Caco-2 (cell line): ENCODE data around the gene RPP25. TPM values are rescaled to one million over a fixed set of nuclear protein-coding genes. Genes with fewer than 3 reads are reported as not detected.

Experiments
- BruUV-seq: library from RNA; stranded (reverse); fragments of 400-500 nt; replicated peaks from 2 replicates; lab custom pipeline; 2021; lab: Mats Ljungman, UMichigan
- CTCF ChIA-PET: fragments of 300-600 bp; sonication (Branson Sonifier 250); formaldehyde crosslinking; loops from one replicate; lab custom pipeline; 2022; ENCODE audit warnings: antibody characterized with exemption; lab: Charles Lee
- POLR2A ChIA-PET: fragments of 300-600 bp; sonication (Branson Sonifier 250); formaldehyde crosslinking; loops from one replicate; lab custom pipeline; 2022; ENCODE audit warnings: antibody characterized with exemption; lab: Charles Lee
- DNase-seq, 2 experiments: peaks; one replicate each; pipeline versions ENCODE4 v3.0.0 to v3.0.0-alpha.2; 2020 to 2022
- H3K27me3 ChIP-seq: replicated peaks from 2 replicates; pipeline ENCODE4 v1.6.0; 2011; ENCODE audit warnings: low read length; ENCODE audit not compliant: control insufficient read depth, insufficient read depth
- H3K36me3 ChIP-seq: 2 replicates; pipeline ENCODE4 v1.5.1; 2011; ENCODE audit warnings: low read length; ENCODE audit not compliant: control insufficient read depth, insufficient read depth
- H3K4me1 ChIP-seq: fragments of 250-450 bp; sonication (Bioruptor Pico); 2 replicates; pipeline ENCODE4 v1.5.1; 2020; ENCODE audit warnings: mild to moderate bottlenecking
- H3K4me3 ChIP-seq: 2 replicates; pipeline ENCODE4 v1.5.1; 2011; ENCODE audit warnings: low read depth, mild to moderate bottlenecking, control low read depth, low read length
- H3K9me3 ChIP-seq: fragments of 250-450 bp; sonication (Bioruptor Pico); 2 replicates; pipeline ENCODE4 v1.5.1; 2020; ENCODE audit warnings: mild to moderate bottlenecking, moderate library complexity
- H3K27ac Mint-ChIP-seq: one replicate; pipeline ENCODE4 v1.8.0; 2022; ENCODE audit warnings: mixed read lengths; ENCODE audit not compliant: unreplicated experiment
- H3K27me3 Mint-ChIP-seq: one replicate; pipeline ENCODE4 v1.8.0; 2022; ENCODE audit warnings: mixed read lengths; ENCODE audit not compliant: insufficient read depth, unreplicated experiment
- H3K36me3 Mint-ChIP-seq: one replicate; pipeline ENCODE4 v1.8.0; 2022; ENCODE audit warnings: mild to moderate bottlenecking, mixed read lengths; ENCODE audit not compliant: insufficient read depth, unreplicated experiment
- H3K4me1 Mint-ChIP-seq: one replicate; pipeline ENCODE4 v1.8.0; 2022; ENCODE audit warnings: low read depth, mixed read lengths; ENCODE audit not compliant: unreplicated experiment
- H3K4me3 Mint-ChIP-seq: one replicate; pipeline ENCODE4 v1.8.0; 2022; ENCODE audit warnings: mild to moderate bottlenecking, moderate library complexity, mixed read lengths; ENCODE audit not compliant: unreplicated experiment
- H3K9me3 Mint-ChIP-seq: one replicate; pipeline ENCODE4 v1.8.0; 2022; ENCODE audit warnings: mixed read lengths; ENCODE audit not compliant: unreplicated experiment
- CTCF ChIP-seq, 2 experiments: fragments of 200-600 bp in 1 of 2; IDR thresholded peaks; 1 replicate in 1 of 2; 2 replicates in 1 of 2; pipeline versions ENCODE4 v1.5.1 to v1.8.0; 2011 to 2022; ENCODE audit warnings: antibody characterized with exemption in 1 of 2, control low read depth in 1 of 2, inconsistent platforms in 1 of 2, low read depth in 1 of 2, low read length in 1 of 2, mild to moderate bottlenecking in 1 of 2, moderate library complexity in 1 of 2; ENCODE audit not compliant: insufficient read depth in 1 of 2, severe bottlenecking in 1 of 2, unreplicated experiment in 1 of 2
- intact Hi-C: fragments of 100-400 bp; cut with micrococcal nuclease; formaldehyde crosslinking; loops from one replicate; pipeline ENCODE4 v1.10.0; 2022; ENCODE audit not compliant: unreplicated experiment
- total RNA-seq: library from RNA; stranded (reverse); gene quantifications from 2 replicates; pipeline ENCODE4 v1.2.3, GENCODE V29; 2022

RPP25 gene
- total RNA-seq, 1 experiment from 2014 or later, result 35.3 TPM

- Histone ChIP-seq H3K4me1 (0 out of 2 replicates have a peak, but pooled peaks cover 2% of the 10 kb centered on the region), H3K4me3 (no peak overlapping the region; the same call in 1 of the 2 replicates), H3K27me3 (peaks cover 1% of the 10 kb centered on the region; the same call in 1 of the 2 replicates), H3K36me3 (no peaks in the 10 kb centered on the region), H3K9me3 (no peaks in the 10 kb centered on the region)
- Mint-ChIP-seq H3K27me3 (peaks cover 9% of the 10 kb centered on the region), H3K36me3 (peaks cover 7% of the 10 kb centered on the region), H3K9me3 (no peaks in the 10 kb centered on the region), H3K27ac (no peak overlapping the region), H3K4me1 (peaks cover 10% of the 10 kb centered on the region), H3K4me3 (peak overlapping the region; percentile 67)
- CTCF ChIA-PET, result interaction anchor here (0.6 to 1.0 kb wide), 5 partner anchors 9 to 374 kb away, joined by 3 to 5 read pairs (median 3); partner anchors contain the start of gene MAN2C1
- DNase-seq, result no peak
- no peak for TF ChIP-seq CTCF (IDR thresholded peaks at IDR 0.05; ENCODE audit: insufficient read depth in 1 of 2, low read depth in 1 of 2, low read length in 1 of 2, severe bottlenecking in 1 of 2, unreplicated experiment in 1 of 2)
- intact Hi-C loops, result no loop called here
- POLR2A ChIA-PET, result interaction anchor here (0.7 to 1.8 kb wide), 3 partner anchors 28 to 299 kb away, joined by 3 to 17 read pairs (median 12); partner anchors contain the start of gene RPP25
- no TSS peak for BruUV-seq
Measured at GRCh38 chr15:74994685-74995084, 38.1 kb upstream of the RPP25 start.

GRCh38 chr15:74994236-74994635 is 37.7 kb upstream of the RPP25 start:
- Histone ChIP-seq H3K4me3 (no peak overlapping the region), H3K27me3 (peaks cover 1% of the 10 kb centered on the region; the same call in 1 of the 2 replicates), H3K9me3 (no peaks in the 10 kb centered on the region), H3K36me3 (no peaks in the 10 kb centered on the region), H3K4me1 (0 out of 2 replicates have a peak, but pooled peaks cover 2% of the 10 kb centered on the region)
- no peaks in the 10 kb centered on the region for H3K9me3 Mint-ChIP-seq
- H3K4me1 Mint-ChIP-seq, result peaks cover 10% of the 10 kb centered on the region
- CTCF ChIA-PET, result no interaction called here
- DNase-seq, result no peak
- H3K27ac Mint-ChIP-seq, result no peak overlapping the region
- H3K27me3 Mint-ChIP-seq, result peaks cover 12% of the 10 kb centered on the region
- H3K36me3 Mint-ChIP-seq, result peaks cover 7% of the 10 kb centered on the region
- TF ChIP-seq CTCF (IDR thresholded peaks at IDR 0.05; ENCODE audit: insufficient read depth in 1 of 2, low read depth in 1 of 2, low read length in 1 of 2, severe bottlenecking in 1 of 2, unreplicated experiment in 1 of 2), result no peak
- no peak overlapping the region for H3K4me3 Mint-ChIP-seq
- POLR2A ChIA-PET, result no interaction called here
- intact Hi-C loops, result no loop called here
- BruUV-seq, result no TSS peak

DNA sequence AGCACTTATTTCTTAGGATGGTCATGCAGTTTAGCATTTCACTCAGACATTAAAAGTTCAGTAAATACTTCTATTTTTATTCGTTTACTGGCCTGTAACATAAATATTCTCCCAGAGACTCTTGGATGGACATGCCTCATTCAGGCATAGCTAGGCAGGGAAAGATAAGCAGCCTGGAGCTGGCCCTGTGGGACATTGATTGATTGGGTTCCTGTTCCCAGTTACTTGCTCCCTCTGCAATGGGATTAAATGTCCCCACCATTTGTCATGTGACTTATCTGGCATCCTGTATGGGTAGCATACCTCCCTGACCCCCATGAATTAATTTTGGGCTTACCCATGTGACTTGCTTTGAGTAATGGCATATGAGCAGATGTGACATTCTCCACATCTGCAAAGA is 36.0 kb upstream of the RPP25 start:
- intact Hi-C loops, result no loop called here
- H3K4me1 ChIP-seq, result 0 out of 2 replicates have a peak, but pooled peaks cover 2% of the 10 kb centered on the region
- Mint-ChIP-seq H3K27ac (no peak overlapping the region), H3K9me3 (no peaks in the 10 kb centered on the region), H3K36me3 (peaks cover 7% of the 10 kb centered on the region), H3K27me3 (peaks cover 12% of the 10 kb centered on the region), H3K4me3 (no peak overlapping the region), H3K4me1 (peaks cover 10% of the 10 kb centered on the region)
- no peaks in the 10 kb centered on the region for H3K9me3 ChIP-seq
- no peak for TF ChIP-seq CTCF (IDR thresholded peaks at IDR 0.05; ENCODE audit: insufficient read depth in 1 of 2, low read depth in 1 of 2, low read length in 1 of 2, severe bottlenecking in 1 of 2, unreplicated experiment in 1 of 2)
- POLR2A ChIA-PET, result no interaction called here
- no peak for DNase-seq
- peaks cover 1% of the 10 kb centered on the region; the same call in 1 of the 2 replicates for H3K27me3 ChIP-seq
- no peaks in the 10 kb centered on the region for H3K36me3 ChIP-seq
- CTCF ChIA-PET, result interaction anchor here (0.6 kb wide), 1 partner anchor 91 kb away, joined by 3 read pairs; no protein-coding TSS in a partner anchor
- no TSS peak for BruUV-seq
- H3K4me3 ChIP-seq, result no peak overlapping the region
